Endothelial cell of umbilical vein (primary cell): ENCODE measurements around the gene IL10RB. TPM values are rescaled to one million over a fixed set of nuclear protein-coding genes. Genes with fewer than 3 reads are reported as not detected.

Experiments
- BruUV-seq: library from RNA; stranded (reverse); fragments of 400-500 nt; replicated peaks from 2 replicates; lab custom pipeline; 2021; lab: Mats Ljungman, UMichigan
- CTCF ChIA-PET: fragments of 300-600, 350-600 bp; sonication (Branson Sonifier 250); formaldehyde crosslinking; loops from one replicate; lab custom pipeline; 2021; ENCODE audit warnings: antibody characterized with exemption, inconsistent platforms; lab: Charles Lee
- POLR2A ChIA-PET: fragments of 300-600, 350-600 bp; sonication (Branson Sonifier 250); formaldehyde crosslinking; loops from one replicate; lab custom pipeline; 2021; ENCODE audit warnings: antibody characterized with exemption, inconsistent platforms; lab: Charles Lee
- DNase-seq: peaks from one replicate; pipeline ENCODE4 v3.0.0-alpha.2; 2011; ENCODE audit warnings: low read depth, low spot score
- FAIRE-seq: peaks from 2 replicates; lab custom pipeline; 2011; peaks lifted over from hg19 to GRCh38; lab: Jason Lieb, UNC
- H2AFZ ChIP-seq: 2 replicates; pipeline ENCODE4 v1.6.0; 2012; ENCODE audit warnings: low read depth, low read length, control low read depth, inconsistent platforms
- H3K27ac ChIP-seq: 2 replicates; pipeline ENCODE4 v1.5.1; 2011; ENCODE audit warnings: low read depth, mild to moderate bottlenecking, control low read depth, low read length, moderate library complexity; ENCODE audit not compliant: insufficient read depth
- H3K27me3 ChIP-seq, 2 experiments: 2 replicates each; pipeline versions ENCODE4 v1.6.0 to v1.6.1; 2011; ENCODE audit warnings: low read length in 2 of 2, mixed read lengths in 1 of 2; ENCODE audit not compliant: control insufficient read depth in 2 of 2, insufficient read depth in 2 of 2
- H3K36me3 ChIP-seq, 2 experiments: 2 replicates in 1 of 2; 3 replicates in 1 of 2; pipeline ENCODE4 v1.5.1; 2011; ENCODE audit warnings: low read length in 2 of 2, mild to moderate bottlenecking in 1 of 2, moderate library complexity in 1 of 2; ENCODE audit not compliant: control insufficient read depth in 2 of 2, insufficient read depth in 2 of 2; ENCODE audit errors: extremely low read depth in 1 of 2
- H3K4me1 ChIP-seq: 3 replicates; pipeline ENCODE4 v1.5.1; 2011; ENCODE audit warnings: mild to moderate bottlenecking, low read length; ENCODE audit not compliant: control insufficient read depth, insufficient read depth; ENCODE audit errors: extremely low read depth
- H3K4me2 ChIP-seq: 2 replicates; pipeline ENCODE4 v1.6.1; 2011; ENCODE audit warnings: low read length, control low read depth, mixed read lengths; ENCODE audit not compliant: insufficient read depth
- H3K4me3 ChIP-seq, 3 experiments: fragments of 200-600 bp in 1 of 3; sonication (generic), shearing (Covaris generic) in 1 of 3; replicated peaks in 1 of 3; 2 replicates each; pipeline ENCODE4 v1.5.1; 2011 to 2016; ENCODE audit warnings: control low read depth in 3 of 3, low read length in 3 of 3, mild to moderate bottlenecking in 2 of 3, inconsistent platforms in 1 of 3, low read depth in 1 of 3, moderate library complexity in 1 of 3; ENCODE audit not compliant: insufficient read depth in 1 of 3
- H3K79me2 ChIP-seq: 2 replicates; pipeline ENCODE4 v1.6.0; 2012; ENCODE audit warnings: low read length, inconsistent platforms; ENCODE audit not compliant: control insufficient read depth, insufficient read depth
- H3K9ac ChIP-seq: replicated peaks from 2 replicates; pipeline ENCODE3; 2011; ENCODE audit warnings: low read length, control low read depth; ENCODE audit not compliant: insufficient read depth; ENCODE audit errors: extremely low read depth
- H3K9me1 ChIP-seq: replicated peaks from 3 replicates; pipeline ENCODE4 v1.6.0; 2011; ENCODE audit warnings: mild to moderate bottlenecking, low read length; ENCODE audit not compliant: control insufficient read depth, insufficient read depth; ENCODE audit errors: extremely low read depth
- H3K9me3 ChIP-seq: replicated peaks from 2 replicates; pipeline ENCODE4 v1.5.1; 2012; ENCODE audit warnings: low read length, inconsistent platforms; ENCODE audit not compliant: control insufficient read depth, insufficient read depth
- H4K20me1 ChIP-seq: replicated peaks from 2 replicates; pipeline ENCODE3; 2011; ENCODE audit warnings: mild to moderate bottlenecking, low read length; ENCODE audit not compliant: control insufficient read depth, insufficient read depth; ENCODE audit errors: extremely low read depth
- CTCF ChIP-seq, 2 donors: IDR thresholded peaks; 1 replicate in 1 of 2; 2 replicates in 1 of 2; pipeline ENCODE4 v1.5.1; 2011; ENCODE audit warnings: low read length in 2 of 2, mild to moderate bottlenecking in 2 of 2, moderate library complexity in 2 of 2, control low read depth in 1 of 2, inconsistent platforms in 1 of 2, low read depth in 1 of 2; ENCODE audit not compliant: insufficient read depth in 1 of 2; ENCODE audit errors: extremely low read depth in 1 of 2
- EZH2 ChIP-seq: IDR thresholded peaks from 2 replicates; pipeline ENCODE4 v1.6.1; 2012; ENCODE audit warnings: borderline replicate concordance, low read depth, mild to moderate bottlenecking, moderate library complexity, low read length, inconsistent platforms; ENCODE audit not compliant: severe bottlenecking
- FOS ChIP-seq: IDR thresholded peaks from 2 replicates; pipeline ENCODE4 v1.6.1; 2011; ENCODE audit warnings: mild to moderate bottlenecking, low read length, moderate library complexity, borderline replicate concordance; ENCODE audit not compliant: insufficient read depth
- GATA2 ChIP-seq: IDR thresholded peaks from 2 replicates; pipeline ENCODE4 v1.7.0; 2011; ENCODE audit warnings: low read depth, mild to moderate bottlenecking, moderate library complexity, mixed read lengths, low read length; ENCODE audit not compliant: insufficient read length, insufficient read depth
- JUN ChIP-seq: IDR thresholded peaks from 2 replicates; pipeline ENCODE4 v1.6.1; 2011; ENCODE audit warnings: borderline replicate concordance, low read depth; ENCODE audit not compliant: insufficient read length, insufficient read depth
- MAX ChIP-seq: IDR thresholded peaks from 2 replicates; pipeline ENCODE4 v1.6.1; 2011; ENCODE audit not compliant: insufficient read depth, insufficient read length
- MYC ChIP-seq: IDR thresholded peaks from one replicate; pipeline ENCODE4 v1.6.1; 2011; ENCODE audit warnings: mild to moderate bottlenecking, low read depth, low read length
- POLR2A ChIP-seq: IDR thresholded peaks from 2 replicates; pipeline ENCODE4 v1.6.1; 2012; ENCODE audit warnings: low read depth, mild to moderate bottlenecking, control low read depth, low read length
- POLR2AphosphoS5 ChIP-seq: IDR thresholded peaks from 2 replicates; pipeline ENCODE4 v1.6.1; 2012; ENCODE audit warnings: low read depth, mild to moderate bottlenecking, control low read depth, low read length, moderate library complexity; ENCODE audit not compliant: insufficient read depth
- dilution Hi-C: fragments of 300-500 bp; cut with MboI; formaldehyde crosslinking; loops from one replicate; pipeline ENCODE4 v1.15.0; 2019; ENCODE audit warnings: low sequenced_read_pairs; ENCODE audit not compliant: extremely low pct_ligation_motif_present
- intact Hi-C: fragments of 100-400 bp; cut with micrococcal nuclease; formaldehyde crosslinking; loops from one replicate; pipeline ENCODE4 v1.10.0; 2022
- polyA plus RNA-seq, 4 experiments: library from polyadenylated mRNA; depleted of rRNA in 3 of 4; stranded (reverse) in 3 of 4; unstranded in 1 of 4; fragments of >200 nt; gene quantifications; 2 replicates each; pipeline versions ENCODE4 v1.2.1 to v1.2.3, GENCODE V29; 2011 to 2012; ENCODE audit warnings: missing spikeins in 1 of 4
- total RNA-seq: library from RNA; stranded (reverse); gene quantifications from 2 replicates; pipeline ENCODE4 v1.2.3, GENCODE V29; 2021

Gene IL10RB
- total and polyA plus RNA-seq, 2 donors (not counting 3 experiments of a cell fraction or from before 2014, with no cell fraction given), result 21.9 to 31.4 TPM

- Histone ChIP-seq H3K9me3 (no peaks in the 10 kb centered on the region), H3K4me2 (no peak overlapping the region), H3K9me1 (no peaks in the 10 kb centered on the region), H3K4me3 (no peak overlapping the region), H3K27me3 (no peaks in the 10 kb centered on the region), H3K4me1 (peaks cover 4% of the 10 kb centered on the region), H3K36me3 (peaks cover 20 to 25% of the 10 kb centered on the region in 2 experiments), H4K20me1 (no peaks in the 10 kb centered on the region), H3K79me2 (no peaks in the 10 kb centered on the region), H3K27ac (no peak overlapping the region), H2AFZ (no peak overlapping the region), H3K9ac (no peak overlapping the region)
- no TSS peak for BruUV-seq
- dilution Hi-C loops (no loop called here), intact Hi-C loops (no loop called here)
- ChIA-PET CTCF (no interaction called here), POLR2A (no interaction called here)
- no peak for DNase-seq
- no peak for FAIRE-seq
- no peak for TF ChIP-seq MAX
- no peak for TF ChIP-seq CTCF (IDR thresholded peaks at IDR 0.05; ENCODE audit: extremely low read depth in 1 of 2, insufficient read depth in 1 of 2, low read depth in 1 of 2, low read length in 2 of 2)
- TF ChIP-seq POLR2AphosphoS5, result no peak
- TF ChIP-seq JUN, result no peak
- TF ChIP-seq POLR2A, result no peak
- no peak for TF ChIP-seq EZH2
- no peak for TF ChIP-seq MYC
- TF ChIP-seq FOS, result no peak
- TF ChIP-seq GATA2, result no peak
Measured at GRCh38 chr21:33245289-33245918, 20.8 kb upstream of the IL10RB start.
